Fibroblast of villous mesenchyme (primary cell): ENCODE measurements around the gene SPON2. TPM values are rescaled to one million over a fixed set of nuclear protein-coding genes. Genes with fewer than 3 reads are reported as not detected.

Experiments
- DNase-seq: peaks from one replicate; pipeline ENCODE4 v3.0.0-alpha.2; 2010; ENCODE audit warnings: low read depth
- H3K4me3 ChIP-seq: 2 replicates; pipeline ENCODE4 v1.5.1; 2011; ENCODE audit warnings: low read depth, mild to moderate bottlenecking, low read length
- CTCF ChIP-seq: IDR thresholded peaks from 2 replicates; pipeline ENCODE4 v1.5.1; 2012; ENCODE audit warnings: low read depth, mild to moderate bottlenecking, low read length; ENCODE audit not compliant: insufficient read depth
- total RNA-seq: library from RNA; depleted of rRNA; stranded (reverse); fragments of >200 nt; gene quantifications from 2 replicates; pipeline ENCODE4 v1.2.3, GENCODE V29; 2012

Gene SPON2
- total RNA-seq, 1 donor: 197 TPM

GRCh38 chr4:1199556-1200331 lies 27.4 kb upstream of the SPON2 start:
- no peak for DNase-seq
- H3K4me3 ChIP-seq: peak overlapping the region; percentile 60
- TF ChIP-seq CTCF: no peak

- DNase-seq: peak; percentile 63
- TF ChIP-seq CTCF: no peak
- H3K4me3 ChIP-seq: no peak overlapping the region
These were observed 25.9 kb upstream of the SPON2 start for GRCh38 chr4:1198098-1198844.

GRCh38 chr4:1196421-1197183 lies 24.2 kb upstream of the SPON2 start:
- no peak for TF ChIP-seq CTCF
- DNase-seq: no peak
- H3K4me3 ChIP-seq: no peak overlapping the region

- no peak for TF ChIP-seq CTCF
- DNase-seq: no peak
- no peak overlapping the region for H3K4me3 ChIP-seq
These were observed 23.6 kb upstream of the SPON2 start for GRCh38 chr4:1195891-1196401.

- DNase-seq: no peak
- no peak for TF ChIP-seq CTCF
- H3K4me3 ChIP-seq: no peak overlapping the region
These were observed 22.8 kb upstream of the SPON2 start for GRCh38 chr4:1195109-1195671.
